BJ (cell line): ENCODE measurements around the gene SCIN. TPM values are rescaled to one million over a fixed set of nuclear protein-coding genes. Genes with fewer than 3 reads are reported as not detected.

Source experiments
- polyA plus RNA-seq: library from polyadenylated mRNA; depleted of rRNA; stranded (reverse); fragments of >200 nt; gene quantifications from 2 replicates; pipeline ENCODE4 v1.2.3, GENCODE V29; 2011; rRNA removed
- small RNA-seq: library from RNA; depleted of rRNA; stranded (forward); fragments of <200 nt; gene quantifications from one replicate; pipeline ENCODE3, GENCODE V24; 2012; ENCODE audit warnings: low replicate concordance, low read depth; ENCODE audit not compliant: insufficient read length

The SCIN gene
- polyA plus RNA-seq, 1 experiment: 0.06 TPM

Small RNAs within 50 kb of the gene (small RNA-seq; reads per million reads assigned to genes)
- gene RF00264: not detected

Other genes starting within 250 kb of the SCIN start
- gene VWDE, start 166.9 kb upstream of the SCIN start, polyA plus RNA-seq: not detected in 2 replicates
- gene ARL4A, start 116.9 kb downstream of the SCIN start, polyA plus RNA-seq: 3.3 and 6.8 TPM in 2 replicates